GM12873 (cell line): ENCODE measurements around the gene HIP1.

ENCODE experiments used
- CTCF ChIP-seq: IDR thresholded peaks from 2 replicates; pipeline ENCODE4 v1.5.1; 2012; ENCODE audit warnings: low read depth, mild to moderate bottlenecking, moderate library complexity, low read length, control low read depth; ENCODE audit not compliant: insufficient read depth; ENCODE audit errors: missing control alignments

Gene HIP1

GRCh38 chr7:75667938-75668337 lies 70.8 kb downstream of the HIP1 start:
- TF ChIP-seq CTCF: no peak

- TF ChIP-seq CTCF: no peak
Measured at GRCh38 chr7:75663302-75663907, 75.3 kb downstream of the HIP1 start.

GRCh38 chr7:75662579-75663301 lies 76.0 kb downstream of the HIP1 start:
- TF ChIP-seq CTCF: no peak

- no peak for TF ChIP-seq CTCF
Measured at GRCh38 chr7:75660566-75661215, 78.0 kb downstream of the HIP1 start.

GRCh38 chr7:75658802-75659201 lies 79.9 kb downstream of the HIP1 start:
- TF ChIP-seq CTCF: no peak

- no peak for TF ChIP-seq CTCF
Measured at GRCh38 chr7:75658369-75658768, 80.4 kb downstream of the HIP1 start.

GRCh38 chr7:75657866-75658265 lies 80.9 kb downstream of the HIP1 start:
- TF ChIP-seq CTCF: no peak
